ENCODE measurements around the gene BRD3. TPM values are rescaled to one million over a fixed set of nuclear protein-coding genes. Genes with fewer than 3 reads are reported as not detected.

Gene BRD3
- total RNA-seq, 1 experiment from 2014 or later = 40.7 TPM

- Histone ChIP-seq H3K36me3 (ENCODE audit: control insufficient read depth in 1 of 2, insufficient read depth in 2 of 2, low read length in 2 of 2) (peaks cover 3 to 4% of the 10 kb centered on the region in 2 experiments; a peak in 2 of 4 replicates), H3K27ac (ENCODE audit: low read depth, low read length) (no peak overlapping the region), H2AFZ (ENCODE audit: low read depth, low read length, poor library complexity, severe bottlenecking) (no peak overlapping the region), H3K27me3 (ENCODE audit: insufficient read depth, low read length) (no peaks in the 10 kb centered on the region), H3K79me2 (ENCODE audit: insufficient read depth, low read length) (no peaks in the 10 kb centered on the region; the same call in 1 of the 2 replicates), H3K4me3 (replicated peaks in 1 of 2; ENCODE audit: low read depth in 1 of 2, low read length in 2 of 2) (no peak overlapping the region), H3K4me2 (ENCODE audit: low read length) (no peak overlapping the region), H4K20me1 (ENCODE audit: insufficient read depth) (no peaks in the 10 kb centered on the region), H3K4me1 (ENCODE audit: control insufficient read depth in 1 of 2, insufficient read depth in 2 of 2, low read length in 2 of 2) (peaks cover 3 to 17% of the 10 kb centered on the region in 2 experiments; a peak in 3 of 4 replicates), H3K9ac (ENCODE audit: low read length) (no peak overlapping the region), H3K9me2 (ENCODE audit: insufficient read depth) (no peaks in the 10 kb centered on the region), H3K9me3 (ENCODE audit: control insufficient read depth in 1 of 2, insufficient read depth in 1 of 2, low read depth in 1 of 2, low read length in 2 of 2) (no peaks in the 10 kb centered on the region)
- intact Hi-C loops (cut with micrococcal nuclease) = no loop called here
- ChIA-PET CTCF (interaction anchor here (2.7 kb wide), 1 partner anchor 33 kb away, joined by 27 read pairs; no protein-coding TSS in a partner anchor), POLR2A (no interaction called here), RAD21 (ENCODE audit: low non-redundant PET in 1 of 2, low total read pairs in 2 of 2, uncharacterized antibody in 2 of 2, unreplicated experiment in 2 of 2) (no interaction called here)
- BruUV-seq (replicated peaks) = TSS peak; percentile 49
- DNase-seq (ENCODE audit: low read depth, low spot score) (no peak), ATAC-seq (no peak)
- TF ChIP-seq SIN3A (IDR thresholded peaks at IDR 0.05; ENCODE audit: low read depth) (no peak), EZH2phosphoT487 (IDR thresholded peaks at IDR 0.05; ENCODE audit: borderline replicate concordance) (no peak), POLR2A (IDR thresholded peaks at IDR 0.05; ENCODE audit: borderline replicate concordance, extremely low read depth, insufficient read depth, insufficient read length) (no peak), ZFX (IDR thresholded peaks at IDR 0.05) (no peak), JUND (IDR thresholded peaks at IDR 0.05) (no peak), FOSL1 (IDR thresholded peaks at IDR 0.05; ENCODE audit: low read depth) (no peak), SRF (IDR thresholded peaks at IDR 0.05; ENCODE audit: low read depth) (no peak), RAD21 (IDR thresholded peaks at IDR 0.05; ENCODE audit: low read depth) (no peak), POLR2AphosphoS5 (IDR thresholded peaks at IDR 0.05; ENCODE audit: low read depth, low read length) (no peak), SP1 (IDR thresholded peaks at IDR 0.05; ENCODE audit: low read depth) (no peak), EZH2 (IDR thresholded peaks at IDR 0.05) (no peak), ZNF274 (IDR thresholded peaks at IDR 0.05; ENCODE audit: low read depth, low read length) (no peak), EGR1 (IDR thresholded peaks at IDR 0.05; ENCODE audit: low read depth) (no peak)
- TF ChIP-seq, protein P1, sequence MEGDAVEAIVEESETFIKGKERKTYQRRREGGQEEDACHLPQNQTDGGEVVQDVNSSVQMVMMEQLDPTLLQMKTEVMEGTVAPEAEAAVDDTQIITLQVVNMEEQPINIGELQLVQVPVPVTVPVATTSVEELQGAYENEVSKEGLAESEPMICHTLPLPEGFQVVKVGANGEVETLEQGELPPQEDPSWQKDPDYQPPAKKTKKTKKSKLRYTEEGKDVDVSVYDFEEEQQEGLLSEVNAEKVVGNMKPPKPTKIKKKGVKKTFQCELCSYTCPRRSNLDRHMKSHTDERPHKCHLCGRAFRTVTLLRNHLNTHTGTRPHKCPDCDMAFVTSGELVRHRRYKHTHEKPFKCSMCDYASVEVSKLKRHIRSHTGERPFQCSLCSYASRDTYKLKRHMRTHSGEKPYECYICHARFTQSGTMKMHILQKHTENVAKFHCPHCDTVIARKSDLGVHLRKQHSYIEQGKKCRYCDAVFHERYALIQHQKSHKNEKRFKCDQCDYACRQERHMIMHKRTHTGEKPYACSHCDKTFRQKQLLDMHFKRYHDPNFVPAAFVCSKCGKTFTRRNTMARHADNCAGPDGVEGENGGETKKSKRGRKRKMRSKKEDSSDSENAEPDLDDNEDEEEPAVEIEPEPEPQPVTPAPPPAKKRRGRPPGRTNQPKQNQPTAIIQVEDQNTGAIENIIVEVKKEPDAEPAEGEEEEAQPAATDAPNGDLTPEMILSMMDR (IDR thresholded peaks at IDR 0.05 in 2 of 3, conservative IDR thresholded peaks at IDR 0.05 in 1 of 3; ENCODE audit: borderline replicate concordance in 1 of 3, insufficient read depth in 1 of 3, low read depth in 2 of 3, low read length in 2 of 3) = no peak
- TF ChIP-seq, protein P2, sequence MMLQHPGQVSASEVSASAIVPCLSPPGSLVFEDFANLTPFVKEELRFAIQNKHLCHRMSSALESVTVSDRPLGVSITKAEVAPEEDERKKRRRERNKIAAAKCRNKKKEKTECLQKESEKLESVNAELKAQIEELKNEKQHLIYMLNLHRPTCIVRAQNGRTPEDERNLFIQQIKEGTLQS (IDR thresholded peaks at IDR 0.05) = no peak
- TF ChIP-seq, protein P3, sequence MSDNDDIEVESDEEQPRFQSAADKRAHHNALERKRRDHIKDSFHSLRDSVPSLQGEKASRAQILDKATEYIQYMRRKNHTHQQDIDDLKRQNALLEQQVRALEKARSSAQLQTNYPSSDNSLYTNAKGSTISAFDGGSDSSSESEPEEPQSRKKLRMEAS (IDR thresholded peaks at IDR 0.05) = no peak
Measured at GRCh38 chr9:134026981-134027380, 40.8 kb downstream of the BRD3 start.

Data from HCT116 (cell line).